ENCODE results near the gene GSDME. TPM values are rescaled to one million over a fixed set of nuclear protein-coding genes. Genes with fewer than 3 reads are reported as not detected.

Gene GSDME
- total RNA-seq, 1 donor from 2014 or later = 5.6 TPM

- Histone ChIP-seq H3K4me3 (no peak overlapping the region), H3K9me3 (replicated peaks) (no peaks in the 10 kb centered on the region), H3K27me3 (ENCODE audit: low read depth) (no peaks in the 10 kb centered on the region), H3K4me1 (peaks cover 14% of the 10 kb centered on the region), H3K36me3 (no peaks in the 10 kb centered on the region), H3K27ac (replicated peaks) (no peak overlapping the region)
- DNase-seq = no peak
- TF ChIP-seq CTCF (IDR thresholded peaks at IDR 0.05; ENCODE audit: borderline replicate concordance) = no peak
- intact Hi-C loops (cut with micrococcal nuclease) = no loop called here
These were observed 86.5 kb downstream of the GSDME start for GRCh38 chr7:24670782-24671181.

- no peaks in the 10 kb centered on the region for H3K36me3 ChIP-seq
- DNase-seq = no peak
- no peak overlapping the region for H3K4me3 ChIP-seq
- no peaks in the 10 kb centered on the region for H3K27me3 ChIP-seq (ENCODE audit: low read depth)
- TF ChIP-seq CTCF (IDR thresholded peaks at IDR 0.05; ENCODE audit: borderline replicate concordance) = no peak
- H3K27ac ChIP-seq (replicated peaks) = no peak overlapping the region
- no peaks in the 10 kb centered on the region for H3K9me3 ChIP-seq (replicated peaks)
- intact Hi-C loops (cut with micrococcal nuclease) = no loop called here
- peaks cover 14% of the 10 kb centered on the region for H3K4me1 ChIP-seq
These were observed 87.2 kb downstream of the GSDME start for GRCh38 chr7:24669971-24670591.

GRCh38 chr7:24668927-24669635 is 88.2 kb downstream of the GSDME start:
- Histone ChIP-seq H3K4me3 (no peak overlapping the region), H3K4me1 (peaks cover 14% of the 10 kb centered on the region), H3K36me3 (no peaks in the 10 kb centered on the region), H3K27me3 (ENCODE audit: low read depth) (no peaks in the 10 kb centered on the region), H3K9me3 (replicated peaks) (no peaks in the 10 kb centered on the region), H3K27ac (replicated peaks) (no peak overlapping the region)
- DNase-seq = no peak
- TF ChIP-seq CTCF (IDR thresholded peaks at IDR 0.05; ENCODE audit: borderline replicate concordance) = no peak
- intact Hi-C loops (cut with micrococcal nuclease) = no loop called here

GRCh38 chr7:24665564-24666294 is 91.5 kb downstream of the GSDME start:
- no peak for DNase-seq
- Histone ChIP-seq H3K9me3 (replicated peaks) (no peaks in the 10 kb centered on the region), H3K4me1 (peaks cover 14% of the 10 kb centered on the region), H3K27me3 (ENCODE audit: low read depth) (no peaks in the 10 kb centered on the region), H3K36me3 (no peaks in the 10 kb centered on the region), H3K4me3 (no peak overlapping the region), H3K27ac (replicated peaks) (no peak overlapping the region)
- intact Hi-C loops (cut with micrococcal nuclease) = no loop called here
- peak; percentile 76 for TF ChIP-seq CTCF (IDR thresholded peaks at IDR 0.05; ENCODE audit: borderline replicate concordance)

GRCh38 chr7:24660546-24660945 is 96.7 kb downstream of the GSDME start:
- Histone ChIP-seq H3K27ac (replicated peaks) (no peak overlapping the region), H3K9me3 (replicated peaks) (no peaks in the 10 kb centered on the region), H3K4me1 (no peaks in the 10 kb centered on the region), H3K4me3 (no peak overlapping the region), H3K36me3 (no peaks in the 10 kb centered on the region), H3K27me3 (ENCODE audit: low read depth) (no peaks in the 10 kb centered on the region)
- no peak for DNase-seq
- TF ChIP-seq CTCF (IDR thresholded peaks at IDR 0.05; ENCODE audit: borderline replicate concordance) = no peak
- intact Hi-C loops (cut with micrococcal nuclease) = no loop called here

All from left ventricle myocardium inferior (tissue), 1 donor.